Natural killer cell (primary cell): ENCODE measurements around the gene SSNA1. TPM values are rescaled to one million over a fixed set of nuclear protein-coding genes. Genes with fewer than 3 reads are reported as not detected.

Source experiments
- ATAC-seq, 3 donors: fragments of 150-1000 bp in 2 of 3; fragments of 200-7000 bp in 1 of 3; cut with Tn5 transposase; 1 replicate in 1 of 3; 2 replicates in 2 of 3; pipeline ENCODE4 v1.10.0; 2021; ENCODE audit warnings: mild to moderate bottlenecking in 2 of 3, moderate library complexity in 2 of 3
- DNase-seq, 2 donors: peaks; one replicate each; pipeline versions ENCODE4 v3.0.0 to v3.0.0-alpha.2; 2013 to 2021; ENCODE audit warnings: mixed read lengths in 1 of 2
- H3K27ac ChIP-seq: one replicate; pipeline ENCODE4 v1.5.1; 2013; ENCODE audit warnings: mild to moderate bottlenecking, low read length
- H3K27me3 ChIP-seq: one replicate; pipeline ENCODE4 v1.6.1; 2013; ENCODE audit warnings: low read length; ENCODE audit not compliant: control insufficient read depth, insufficient read depth
- H3K36me3 ChIP-seq: one replicate; pipeline ENCODE4 v1.6.1; 2013; ENCODE audit warnings: low read length; ENCODE audit not compliant: control insufficient read depth, insufficient read depth
- H3K4me1 ChIP-seq: one replicate; pipeline ENCODE4 v1.6.1; 2013; ENCODE audit warnings: low read length; ENCODE audit not compliant: control insufficient read depth, insufficient read depth
- H3K4me3 ChIP-seq: one replicate; pipeline ENCODE4 v1.5.1; 2013; ENCODE audit warnings: low read length
- H3K9me3 ChIP-seq: one replicate; pipeline ENCODE4 v1.6.1; 2013; ENCODE audit warnings: low read length; ENCODE audit not compliant: control insufficient read depth, insufficient read depth
- H3K27ac Mint-ChIP-seq, 2 donors: one replicate each; pipeline ENCODE4 v1.8.0; 2022; ENCODE audit warnings: mild to moderate bottlenecking in 2 of 2, mixed read lengths in 2 of 2, moderate library complexity in 1 of 2
- H3K27me3 Mint-ChIP-seq, 2 donors: one replicate each; pipeline ENCODE4 v1.8.0; 2022; ENCODE audit warnings: low read depth in 2 of 2, mixed read lengths in 2 of 2
- H3K36me3 Mint-ChIP-seq: one replicate; pipeline ENCODE4 v1.8.0; 2022; ENCODE audit warnings: mixed read lengths
- H3K4me1 Mint-ChIP-seq, 2 donors: one replicate each; pipeline ENCODE4 v1.8.0; 2022; ENCODE audit warnings: mixed read lengths in 2 of 2
- H3K4me3 Mint-ChIP-seq: one replicate; pipeline ENCODE4 v1.8.0; 2022; ENCODE audit warnings: mild to moderate bottlenecking, moderate library complexity, mixed read lengths
- H3K9me3 Mint-ChIP-seq, 2 donors: one replicate each; pipeline ENCODE4 v1.8.0; 2022; ENCODE audit warnings: mixed read lengths in 2 of 2
- CTCF ChIP-seq: fragments of 200-600 bp; IDR thresholded peaks from one replicate; pipeline ENCODE4 v1.8.0; 2022; ENCODE audit warnings: antibody characterized with exemption
- WGBS: methylation state at CpG from one replicate; pipeline ENCODE4 v1.1.7; 2013; ENCODE audit warnings: missing lambda C conversion rate; ENCODE audit not compliant: insufficient coverage; 5-methylcytosine and 5-hydroxymethylcytosine counted together
- intact Hi-C: fragments of 100-400 bp; cut with micrococcal nuclease; formaldehyde crosslinking; loops from one replicate; pipeline ENCODE4 v1.14.2; 2022
- total RNA-seq, 4 donors: library from RNA; stranded (reverse); fragments of 120-200 nt in 1 of 4; gene quantifications; one replicate each; pipeline versions ENCODE4 v1.2.3 to v1.2.4, GENCODE V29; 2013 to 2022

Gene SSNA1
- total RNA-seq, 3 donors from 2014 or later (not counting 1 experiment from before 2014, with no cell fraction given): 45.1 to 53.5 (median 52.2) TPM

GRCh38 chr9:137140151-137141012 is 48.1 kb upstream of the SSNA1 start:
- H3K27ac Mint-ChIP-seq: no peak overlapping the region
- TF ChIP-seq CTCF: no peak
- Histone ChIP-seq H3K27me3 (peaks cover 31% of the 10 kb centered on the region), H3K9me3 (no peaks in the 10 kb centered on the region), H3K4me3 (no peak overlapping the region), H3K27ac (no peak overlapping the region), H3K4me1 (peaks cover 4% of the 10 kb centered on the region), H3K36me3 (no peaks in the 10 kb centered on the region)
- no peaks in the 10 kb centered on the region for H3K9me3 Mint-ChIP-seq
- no peak for DNase-seq
- peaks cover 0 to 6% of the 10 kb centered on the region in 2 donors for H3K4me1 Mint-ChIP-seq
- H3K27me3 Mint-ChIP-seq: peaks cover 15 to 31% of the 10 kb centered on the region in 2 donors
- WGBS: 70% methylated on average over 26 of the region's 26 CpGs
- ATAC-seq: no peak
- intact Hi-C loops: no loop called here
- H3K36me3 Mint-ChIP-seq: no peaks in the 10 kb centered on the region
- H3K4me3 Mint-ChIP-seq: no peak overlapping the region

- Mint-ChIP-seq H3K4me1 (peaks cover 0 to 6% of the 10 kb centered on the region in 2 donors), H3K4me3 (no peak overlapping the region), H3K27ac (no peak overlapping the region), H3K27me3 (peaks cover 8 to 27% of the 10 kb centered on the region in 2 donors), H3K9me3 (no peaks in the 10 kb centered on the region), H3K36me3 (no peaks in the 10 kb centered on the region)
- Histone ChIP-seq H3K36me3 (no peaks in the 10 kb centered on the region), H3K4me1 (peaks cover 4% of the 10 kb centered on the region), H3K9me3 (no peaks in the 10 kb centered on the region), H3K27me3 (peaks cover 29% of the 10 kb centered on the region), H3K4me3 (no peak overlapping the region), H3K27ac (no peak overlapping the region)
- WGBS: 78% methylated on average over 17 of the region's 17 CpGs
- no peak for TF ChIP-seq CTCF
- intact Hi-C loops: no loop called here
- no peak for DNase-seq
- ATAC-seq: peak in 1 of 3 donors; percentile 14
These were observed 47.2 kb upstream of the SSNA1 start for GRCh38 chr9:137141050-137141810.

- peaks cover 4% of the 10 kb centered on the region for H3K4me1 ChIP-seq
- no peaks in the 10 kb centered on the region for H3K36me3 Mint-ChIP-seq
- 80% methylated on average over 23 of the region's 24 CpGs for WGBS
- peaks cover 0 to 6% of the 10 kb centered on the region in 2 donors for H3K4me1 Mint-ChIP-seq
- H3K36me3 ChIP-seq: no peaks in the 10 kb centered on the region
- H3K27me3 Mint-ChIP-seq: peaks cover 8 to 30% of the 10 kb centered on the region in 2 donors
- ATAC-seq (no peak), DNase-seq (no peak)
- no peaks in the 10 kb centered on the region for H3K9me3 Mint-ChIP-seq
- no peak overlapping the region for H3K27ac Mint-ChIP-seq
- H3K9me3 ChIP-seq: no peaks in the 10 kb centered on the region
- no peak overlapping the region for H3K4me3 Mint-ChIP-seq
- H3K27ac ChIP-seq: no peak overlapping the region
- H3K4me3 ChIP-seq: no peak overlapping the region
- TF ChIP-seq CTCF: no peak
- intact Hi-C loops: no loop called here
- H3K27me3 ChIP-seq: peaks cover 24% of the 10 kb centered on the region
These were observed 46.2 kb upstream of the SSNA1 start for GRCh38 chr9:137141976-137142936.
